Peyer's patch (tissue), 4 donors: ENCODE measurements around the gene FEZ2. TPM values are rescaled to one million over a fixed set of nuclear protein-coding genes. Genes with fewer than 3 reads are reported as not detected.
A peak's percentile ranks its signal among the peaks of the same experiment; 100 is the strongest.

Experiments used
- DNase-seq, 3 donors: peaks; one replicate each; pipeline ENCODE4 v3.0.0-alpha.2; 2017 to 2019
- H3K27ac ChIP-seq, 4 donors: fragments of 200-600 bp; sonication (generic); one replicate each; pipeline ENCODE4 v1.5.1; 2016 to 2019
- H3K27me3 ChIP-seq, 2 donors: fragments of 200-600 bp; sonication (generic); one replicate each; pipeline ENCODE4 v1.5.1; 2019
- H3K36me3 ChIP-seq, 3 donors: fragments of 200-600 bp; sonication (generic); one replicate each; pipeline ENCODE4 v1.5.1; 2016 to 2019
- H3K4me1 ChIP-seq, 4 donors: fragments of 200-600 bp; sonication (generic); one replicate each; pipeline ENCODE4 v1.5.1; 2016 to 2019
- H3K4me3 ChIP-seq, 4 donors: fragments of 200-600 bp; sonication (generic); 1 replicate in 3 of 4; 2 replicates in 1 of 4; pipeline ENCODE4 v1.5.1; 2016 to 2019; ENCODE audit warnings: mild to moderate bottlenecking in 1 of 4
- H3K9me3 ChIP-seq, 4 donors: fragments of 200-600 bp; sonication (generic); one replicate each; pipeline ENCODE4 v1.5.1; 2016 to 2019; ENCODE audit warnings: mild to moderate bottlenecking in 1 of 4
- CTCF ChIP-seq, 6 experiments: fragments of 450-650 bp in 4 of 6; fragments of 200-600 bp in 2 of 6; sonication (generic) in 1 of 6; IDR thresholded peaks; one replicate each; pipeline ENCODE4 v1.5.1; 2017 to 2019; ENCODE audit warnings: antibody characterized with exemption in 6 of 6, mild to moderate bottlenecking in 3 of 6, moderate library complexity in 1 of 6
- POLR2A ChIP-seq, 2 donors: fragments of 450-650 bp; IDR thresholded peaks; one replicate each; pipeline ENCODE4 v1.5.1; 2017; ENCODE audit warnings: antibody characterized with exemption in 2 of 2, mild to moderate bottlenecking in 2 of 2, moderate library complexity in 2 of 2
- total RNA-seq, 4 donors: library from RNA; depleted of rRNA; stranded (reverse); fragments of >200 nt; gene quantifications; one replicate each; pipeline ENCODE4 v1.1.0, GENCODE V29; 2016

The FEZ2 gene
- total RNA-seq, 4 donors from 2014 or later = 53.4 to 97.4 (median 64.4) TPM

GRCh38 chr2:36565712-36566111 is 32.3 kb downstream of the FEZ2 start:
- DNase-seq = no peak
- TF ChIP-seq CTCF (IDR thresholded peaks at IDR 0.05) (no peak), POLR2A (IDR thresholded peaks at IDR 0.05) (no peak)
- no peak overlapping the region for H3K27ac ChIP-seq
- H3K4me3 ChIP-seq = no peak overlapping the region
- H3K9me3 ChIP-seq = no peaks in the 10 kb centered on the region
- H3K4me1 ChIP-seq = no peaks in the 10 kb centered on the region
- peaks cover 0 to 9% (median 0%) of the 10 kb centered on the region in 3 donors for H3K36me3 ChIP-seq
- H3K27me3 ChIP-seq = no peaks in the 10 kb centered on the region

GRCh38 chr2:36564377-36564930 is 33.5 kb downstream of the FEZ2 start:
- H3K27ac ChIP-seq = no peak overlapping the region
- no peaks in the 10 kb centered on the region for H3K27me3 ChIP-seq
- no peaks in the 10 kb centered on the region for H3K9me3 ChIP-seq
- no peak for TF ChIP-seq CTCF (IDR thresholded peaks at IDR 0.05)
- no peak for TF ChIP-seq POLR2A (IDR thresholded peaks at IDR 0.05)
- no peaks in the 10 kb centered on the region for H3K4me1 ChIP-seq
- DNase-seq = no peak
- H3K36me3 ChIP-seq = peaks cover 0 to 9% (median 0%) of the 10 kb centered on the region in 3 donors
- no peak overlapping the region for H3K4me3 ChIP-seq

- peaks cover 0 to 9% (median 0%) of the 10 kb centered on the region in 3 donors for H3K36me3 ChIP-seq
- TF ChIP-seq POLR2A (IDR thresholded peaks at IDR 0.05) = no peak
- TF ChIP-seq CTCF (IDR thresholded peaks at IDR 0.05) = no peak
- H3K27ac ChIP-seq = peak overlapping the region in 2 of 4 donors; percentile 13 to 30
- H3K9me3 ChIP-seq = no peaks in the 10 kb centered on the region
- no peaks in the 10 kb centered on the region for H3K27me3 ChIP-seq
- H3K4me1 ChIP-seq = no peaks in the 10 kb centered on the region
- H3K4me3 ChIP-seq = no peak overlapping the region
- no peak for DNase-seq
Observed at GRCh38 chr2:36562973-36563532, 34.9 kb downstream of the FEZ2 start.

GRCh38 chr2:36562240-36562639 is 35.7 kb downstream of the FEZ2 start:
- Histone ChIP-seq H3K27ac (peak overlapping the region in 1 of 4 donors; percentile 65), H3K4me1 (no peaks in the 10 kb centered on the region), H3K4me3 (no peak overlapping the region), H3K36me3 (peaks cover 0 to 9% (median 0%) of the 10 kb centered on the region in 3 donors), H3K27me3 (no peaks in the 10 kb centered on the region), H3K9me3 (no peaks in the 10 kb centered on the region)
- no peak for DNase-seq
- TF ChIP-seq POLR2A (IDR thresholded peaks at IDR 0.05) (no peak), CTCF (IDR thresholded peaks at IDR 0.05) (no peak)

- no peak overlapping the region for H3K4me3 ChIP-seq
- TF ChIP-seq CTCF (IDR thresholded peaks at IDR 0.05) = no peak
- no peak for TF ChIP-seq POLR2A (IDR thresholded peaks at IDR 0.05)
- H3K27ac ChIP-seq = peak overlapping the region in 2 of 4 donors; percentile 48 to 65
- H3K9me3 ChIP-seq = no peaks in the 10 kb centered on the region
- H3K27me3 ChIP-seq = no peaks in the 10 kb centered on the region
- peak in 1 of 3 donors; percentile 54 for DNase-seq
- H3K4me1 ChIP-seq = no peaks in the 10 kb centered on the region
- peaks cover 0 to 9% (median 0%) of the 10 kb centered on the region in 3 donors for H3K36me3 ChIP-seq
Observed at GRCh38 chr2:36561237-36561944, 36.6 kb downstream of the FEZ2 start.
